ENCODE data around the gene IFT88.

DNA sequence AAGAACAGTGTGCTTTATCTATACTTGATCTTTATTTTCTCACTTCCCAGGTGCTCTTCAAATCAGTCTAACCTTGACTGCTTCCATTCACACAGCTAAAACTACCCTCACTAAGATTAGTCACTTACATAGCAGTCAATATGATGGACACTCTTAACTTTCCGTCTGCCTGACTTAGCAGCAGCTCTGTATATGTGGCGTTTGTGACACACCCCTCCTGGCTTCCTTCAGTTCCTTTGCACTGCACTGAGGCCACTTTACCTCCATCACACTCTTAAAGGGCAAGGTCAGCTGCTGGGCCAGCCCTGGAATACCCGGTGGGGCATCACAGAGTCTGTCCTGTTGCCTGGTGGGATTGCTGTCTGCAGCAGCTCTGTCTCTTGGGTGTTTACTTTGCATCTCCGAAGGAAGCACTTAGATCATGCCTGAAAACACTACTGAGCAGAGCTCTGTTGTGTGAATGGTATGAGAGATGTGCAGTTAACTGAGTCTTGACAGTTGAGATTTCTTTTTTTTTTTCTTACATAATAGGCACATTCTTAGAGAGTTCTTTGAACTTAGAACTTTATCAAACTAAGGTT lies 101.0 kb downstream of the IFT88 start:
- TF ChIP-seq, protein P1, sequence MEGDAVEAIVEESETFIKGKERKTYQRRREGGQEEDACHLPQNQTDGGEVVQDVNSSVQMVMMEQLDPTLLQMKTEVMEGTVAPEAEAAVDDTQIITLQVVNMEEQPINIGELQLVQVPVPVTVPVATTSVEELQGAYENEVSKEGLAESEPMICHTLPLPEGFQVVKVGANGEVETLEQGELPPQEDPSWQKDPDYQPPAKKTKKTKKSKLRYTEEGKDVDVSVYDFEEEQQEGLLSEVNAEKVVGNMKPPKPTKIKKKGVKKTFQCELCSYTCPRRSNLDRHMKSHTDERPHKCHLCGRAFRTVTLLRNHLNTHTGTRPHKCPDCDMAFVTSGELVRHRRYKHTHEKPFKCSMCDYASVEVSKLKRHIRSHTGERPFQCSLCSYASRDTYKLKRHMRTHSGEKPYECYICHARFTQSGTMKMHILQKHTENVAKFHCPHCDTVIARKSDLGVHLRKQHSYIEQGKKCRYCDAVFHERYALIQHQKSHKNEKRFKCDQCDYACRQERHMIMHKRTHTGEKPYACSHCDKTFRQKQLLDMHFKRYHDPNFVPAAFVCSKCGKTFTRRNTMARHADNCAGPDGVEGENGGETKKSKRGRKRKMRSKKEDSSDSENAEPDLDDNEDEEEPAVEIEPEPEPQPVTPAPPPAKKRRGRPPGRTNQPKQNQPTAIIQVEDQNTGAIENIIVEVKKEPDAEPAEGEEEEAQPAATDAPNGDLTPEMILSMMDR (IDR thresholded peaks at IDR 0.05), result no peak
- TF ChIP-seq POLR2AphosphoS5 (IDR thresholded peaks at IDR 0.05; ENCODE audit: low read depth, low read length), result no peak

Measured in Panc1 (cell line).